Retina (tissue), 1 donor: ENCODE data around the gene ZNF608.

Experiments
- DNase-seq: peaks from one replicate; pipeline ENCODE4 v3.0.0-alpha.2; 2016

Gene ZNF608

DNA sequence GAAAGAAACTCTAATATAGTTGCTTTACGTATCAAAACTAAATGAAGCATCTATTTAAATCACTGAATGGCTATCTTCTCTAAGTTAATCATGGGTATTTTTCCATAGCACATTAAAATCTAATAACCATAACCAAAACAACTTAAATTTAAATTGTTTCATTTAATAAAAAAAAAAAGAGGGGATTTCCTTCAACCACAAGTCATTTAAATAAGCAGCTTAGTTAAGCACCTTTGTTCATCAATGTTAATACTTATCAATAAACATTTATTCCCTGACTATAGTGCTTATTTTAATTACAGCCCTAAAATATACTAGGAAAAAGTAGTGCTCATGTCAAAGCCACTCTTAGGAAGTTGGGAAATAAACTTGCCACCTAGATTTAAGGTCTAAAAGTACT, 30.3 kb downstream of the ZNF608 start:
- DNase-seq: no peak

DNA sequence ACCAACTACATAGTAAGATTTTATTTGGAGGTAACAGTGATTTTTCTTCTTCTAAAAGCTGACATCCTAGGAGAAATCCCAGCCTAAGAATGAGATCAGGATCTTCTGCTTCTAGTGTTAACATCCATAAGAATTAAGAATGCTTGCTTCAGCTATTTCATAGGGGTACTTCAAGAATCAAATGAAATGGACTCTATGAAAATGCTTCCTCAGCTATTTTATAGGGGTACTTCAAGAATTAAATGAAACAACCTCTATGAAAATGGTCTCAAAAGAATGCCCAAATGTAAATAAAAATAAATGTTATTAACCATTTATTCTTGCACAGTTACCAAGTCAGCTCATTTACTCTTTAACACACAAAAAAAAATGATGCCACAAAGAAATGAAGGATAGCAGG, 31.5 kb downstream of the ZNF608 start:
- DNase-seq: no peak

DNA sequence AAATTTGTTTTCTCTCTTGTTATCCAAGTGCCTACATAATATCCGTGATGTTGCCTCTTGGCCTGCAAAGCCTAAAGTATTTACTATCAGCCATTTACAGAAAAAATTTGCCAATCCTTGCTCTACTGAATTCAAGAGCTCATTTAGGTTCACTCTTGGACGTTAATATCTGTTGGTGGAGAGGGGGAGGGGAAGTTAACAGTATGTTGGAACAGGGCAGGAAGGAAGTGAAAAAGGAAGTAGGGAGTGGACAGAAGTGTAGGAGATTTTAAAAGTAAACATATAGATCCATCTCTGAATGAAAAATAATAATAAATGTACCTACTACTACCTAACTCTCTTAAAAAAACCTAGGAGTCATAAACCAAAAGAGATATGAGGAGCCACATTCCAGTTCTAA, 32.8 kb downstream of the ZNF608 start:
- DNase-seq: no peak

DNA sequence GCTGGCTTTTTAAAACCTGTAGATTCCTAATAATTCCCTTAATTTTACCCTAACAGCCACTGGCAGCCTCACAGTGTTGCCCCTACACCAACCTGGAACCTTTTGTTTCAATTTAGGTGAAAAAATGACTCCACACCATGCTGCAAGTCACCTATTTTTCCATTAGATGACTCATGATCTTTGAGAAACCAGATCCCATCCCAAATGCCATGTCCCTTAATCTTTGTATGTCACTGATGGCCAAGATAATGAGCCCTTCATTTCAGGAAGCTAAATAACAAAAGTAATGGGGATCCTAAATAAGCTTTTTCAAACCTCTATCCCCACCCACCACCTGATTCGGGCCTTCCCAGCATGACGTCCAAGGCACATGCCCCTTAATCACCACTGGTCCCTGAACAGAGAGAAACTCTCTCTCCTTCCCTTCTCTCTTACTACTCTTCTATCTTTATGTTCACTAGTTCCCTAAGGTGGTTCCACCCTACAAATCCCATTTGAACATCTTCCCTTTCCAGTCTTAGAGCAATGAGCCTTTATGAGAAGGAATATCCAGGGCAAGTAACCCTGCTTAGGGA, 33.6 kb downstream of the ZNF608 start:
- no peak for DNase-seq

DNA sequence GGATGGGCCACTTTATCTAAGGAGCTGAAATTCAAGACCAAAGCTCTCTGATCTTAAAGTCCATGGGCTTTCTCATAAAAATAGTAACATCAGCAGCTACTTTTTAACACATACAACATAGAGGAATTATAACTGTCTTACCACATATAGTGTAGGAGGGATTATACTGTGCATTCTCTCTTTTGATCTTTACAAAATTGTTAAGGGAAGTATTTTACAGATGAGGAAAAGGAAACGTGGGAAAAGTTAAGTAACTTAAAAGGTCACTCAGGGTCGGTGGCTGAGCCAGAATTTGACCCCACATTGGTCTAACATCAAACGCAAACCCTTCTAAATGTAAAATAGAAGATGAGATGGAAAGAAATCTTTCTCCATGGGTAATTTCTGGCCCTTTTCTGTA, 38.4 kb downstream of the ZNF608 start:
- no peak for DNase-seq

DNA sequence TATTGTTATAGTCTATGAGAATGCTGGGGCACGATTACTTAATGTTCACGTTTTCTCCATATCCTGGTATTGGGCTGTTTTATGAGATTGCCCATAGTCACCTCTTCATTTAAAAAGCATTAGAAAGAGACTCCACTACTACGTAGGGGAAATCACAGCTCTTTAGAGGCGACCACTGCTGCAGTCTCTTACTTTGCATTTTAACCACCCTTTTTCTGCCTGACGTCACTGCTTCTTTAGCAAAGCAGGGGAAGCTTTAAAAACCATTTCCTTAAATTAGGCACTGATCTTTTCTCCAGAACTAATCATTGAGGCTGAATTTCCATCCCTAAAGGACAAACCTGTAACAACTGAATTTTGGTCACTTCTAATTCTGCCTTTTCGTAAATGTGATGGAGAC, 38.9 kb downstream of the ZNF608 start:
- DNase-seq: no peak

DNA sequence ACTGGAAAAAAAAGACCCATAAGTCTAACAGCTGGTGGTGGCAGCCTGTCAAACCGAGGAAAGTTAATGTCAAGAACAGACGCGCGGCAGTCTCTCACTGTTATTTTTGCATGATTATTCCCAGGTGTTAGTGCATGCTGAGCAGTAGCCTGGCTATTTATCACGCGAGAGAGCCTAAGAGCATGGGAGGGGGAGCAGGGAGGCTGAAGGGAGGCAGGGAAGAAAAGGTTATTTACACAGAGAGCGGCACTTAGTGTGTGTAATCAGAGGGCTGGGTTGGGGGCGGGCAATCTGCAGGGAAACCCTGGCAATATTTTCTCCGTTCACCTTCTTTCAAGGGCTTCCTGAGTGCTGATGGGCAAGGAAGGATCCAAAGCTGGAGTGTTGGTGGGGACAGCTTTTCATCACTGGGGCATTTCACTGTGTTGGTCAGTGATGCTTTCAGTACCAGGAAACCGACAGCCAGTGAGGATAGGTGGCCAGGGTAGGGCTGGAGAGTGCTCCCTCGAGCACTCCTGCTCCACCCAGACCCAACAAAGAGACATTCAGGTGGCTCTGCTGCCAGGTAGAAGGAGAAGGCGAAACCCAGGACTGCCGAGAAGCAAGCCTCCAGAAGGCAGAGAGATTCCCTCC, 39.6 kb downstream of the ZNF608 start:
- peak; percentile 70 for DNase-seq

DNA sequence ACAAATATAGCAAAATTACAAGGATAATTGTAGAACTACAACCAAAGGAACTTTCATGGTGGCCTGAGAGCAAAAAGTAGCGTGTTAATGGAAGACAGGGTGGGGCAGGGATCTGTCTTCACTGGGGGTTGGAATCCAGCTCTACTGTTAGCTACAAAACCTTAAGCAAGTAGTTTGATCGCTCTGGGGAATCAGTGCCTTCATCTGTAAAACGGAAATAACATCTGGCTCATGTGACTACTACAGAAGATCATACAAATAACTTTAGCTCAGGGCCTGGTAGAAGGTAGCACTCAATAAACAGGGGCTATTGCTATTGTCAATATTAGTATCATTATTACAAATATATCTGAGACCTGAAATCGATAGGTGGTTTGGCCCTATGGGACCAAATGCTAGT, 40.4 kb downstream of the ZNF608 start:
- DNase-seq: no peak

DNA sequence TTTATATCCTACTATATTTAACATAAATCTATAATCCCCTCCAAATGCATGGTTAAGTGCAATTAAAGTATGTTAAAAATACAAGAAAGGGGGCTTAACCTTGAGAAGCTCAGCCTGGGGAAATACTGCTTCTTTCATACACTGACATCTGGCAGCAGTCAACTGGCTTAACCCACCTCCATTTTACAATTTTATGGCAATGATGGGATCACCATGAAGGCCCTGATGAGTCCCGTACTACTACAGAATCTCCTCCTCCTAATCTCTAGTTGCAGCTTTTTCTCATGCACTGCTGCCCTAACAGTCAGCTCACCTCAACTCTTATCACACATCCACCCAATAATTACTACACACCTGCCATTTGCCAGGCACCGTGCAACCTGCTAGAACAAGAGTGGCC, 40.9 kb downstream of the ZNF608 start:
- no peak for DNase-seq

DNA sequence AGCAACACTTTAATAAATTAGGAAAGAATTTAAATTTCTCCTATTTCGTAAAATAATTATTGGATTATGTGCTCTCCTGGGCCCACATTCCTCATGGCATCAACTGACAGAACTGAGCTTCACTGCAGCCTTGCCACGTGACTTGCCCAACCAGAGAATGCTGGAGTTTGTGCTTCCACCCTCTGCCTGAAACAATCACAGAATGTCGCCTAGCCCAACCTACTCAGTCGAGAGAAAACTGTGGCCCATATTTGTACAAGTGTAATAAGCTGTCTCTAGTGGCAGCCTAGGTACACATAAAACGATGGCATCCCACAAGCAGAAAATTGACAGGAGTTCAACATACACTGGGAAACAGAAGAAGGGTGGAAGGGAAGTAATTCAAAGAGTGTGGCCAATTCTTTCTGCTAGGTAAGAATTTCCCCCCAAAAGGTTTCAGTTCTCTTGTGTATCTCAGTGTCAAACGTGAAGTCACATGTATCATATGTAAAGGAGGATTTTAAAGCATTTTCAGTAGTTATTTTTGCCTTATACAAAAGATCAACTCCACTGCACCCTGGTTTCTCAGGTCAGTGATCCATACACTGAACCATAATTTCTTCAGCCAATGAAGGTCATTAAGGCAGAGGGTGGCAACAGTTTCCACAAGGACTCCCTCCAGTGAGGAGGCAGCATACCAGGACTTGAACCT, 41.7 kb downstream of the ZNF608 start:
- no peak for DNase-seq

DNA sequence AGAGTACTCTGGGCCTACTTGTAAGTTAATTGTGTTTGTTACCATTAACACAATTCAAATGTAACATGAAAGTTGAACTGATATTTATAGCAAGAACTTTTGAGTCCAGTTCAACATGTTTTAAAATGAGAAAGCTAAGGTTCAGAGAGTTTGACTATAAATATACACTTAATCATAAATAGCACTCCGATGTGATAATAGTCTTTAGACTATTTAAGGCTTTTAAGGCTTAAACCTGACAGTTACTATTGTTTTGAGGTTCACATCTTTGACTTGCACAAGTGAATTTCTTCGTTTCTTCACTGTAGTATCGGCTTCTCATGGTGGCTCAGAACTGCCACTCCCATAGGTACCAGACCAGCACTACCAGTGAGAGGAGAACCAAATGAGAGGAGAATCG, 42.4 kb downstream of the ZNF608 start:
- no peak for DNase-seq

DNA sequence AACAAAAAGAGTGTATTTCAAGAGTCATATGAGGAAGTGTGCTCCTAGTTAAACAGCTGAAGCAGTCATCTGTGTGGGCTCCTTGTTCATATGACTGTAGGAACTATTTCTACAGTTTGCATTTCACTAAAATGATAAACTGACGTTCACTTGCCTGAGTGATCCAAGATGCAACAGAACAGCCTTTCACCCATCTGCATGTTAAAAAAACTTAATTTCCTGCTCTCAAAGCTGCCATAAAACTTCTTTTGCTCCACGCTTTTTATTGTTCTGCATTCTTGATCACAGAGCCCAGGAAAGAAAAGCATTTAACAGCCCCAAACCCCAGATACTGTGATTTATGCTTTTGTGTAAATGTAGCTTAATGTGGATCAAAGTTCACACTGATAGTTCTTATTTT, 43.9 kb downstream of the ZNF608 start:
- DNase-seq: no peak

DNA sequence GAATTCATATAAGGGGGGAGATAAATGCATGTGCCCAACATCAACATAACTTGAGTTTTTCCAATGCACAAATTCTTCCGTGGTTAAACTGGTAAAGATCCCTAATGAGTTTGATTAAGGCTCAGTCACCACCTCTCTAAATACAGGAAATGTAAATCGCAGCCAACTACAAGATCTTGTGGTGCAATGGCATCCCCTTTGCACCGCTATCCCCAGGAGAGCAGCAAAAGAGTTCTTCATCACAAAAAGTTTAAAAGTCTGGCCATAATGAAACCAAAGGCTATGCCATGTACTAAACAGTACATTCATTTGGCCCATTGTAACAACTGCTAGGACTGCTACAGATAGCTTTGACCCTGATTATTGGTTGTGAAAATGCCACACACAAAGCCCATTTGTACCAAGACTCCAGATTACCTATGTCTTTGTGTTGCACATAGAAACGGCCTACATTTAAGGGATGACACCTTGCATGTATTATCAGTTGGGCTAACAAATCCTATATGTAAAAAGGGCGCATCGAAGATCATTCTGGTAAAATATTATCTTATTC, 44.5 kb downstream of the ZNF608 start:
- DNase-seq: no peak

DNA sequence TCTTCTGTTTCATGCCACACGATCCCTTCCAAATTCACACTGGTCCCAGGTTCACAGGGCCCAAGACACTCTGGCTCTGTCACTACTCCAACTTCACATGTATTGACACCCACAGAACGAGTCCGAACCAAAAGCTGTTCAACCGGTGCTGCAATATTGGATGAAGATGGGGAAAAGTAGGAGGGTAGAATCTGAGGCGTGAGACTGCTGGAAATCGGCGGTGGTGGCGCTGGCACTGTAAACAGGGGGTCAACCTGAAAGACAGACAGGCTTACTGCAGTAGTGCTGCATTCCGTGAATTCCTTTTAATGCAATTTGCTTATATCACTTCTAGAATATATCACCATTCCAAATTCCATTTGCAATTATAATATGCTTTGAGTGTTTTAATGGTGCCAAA, 45.4 kb downstream of the ZNF608 start:
- DNase-seq: no peak

DNA sequence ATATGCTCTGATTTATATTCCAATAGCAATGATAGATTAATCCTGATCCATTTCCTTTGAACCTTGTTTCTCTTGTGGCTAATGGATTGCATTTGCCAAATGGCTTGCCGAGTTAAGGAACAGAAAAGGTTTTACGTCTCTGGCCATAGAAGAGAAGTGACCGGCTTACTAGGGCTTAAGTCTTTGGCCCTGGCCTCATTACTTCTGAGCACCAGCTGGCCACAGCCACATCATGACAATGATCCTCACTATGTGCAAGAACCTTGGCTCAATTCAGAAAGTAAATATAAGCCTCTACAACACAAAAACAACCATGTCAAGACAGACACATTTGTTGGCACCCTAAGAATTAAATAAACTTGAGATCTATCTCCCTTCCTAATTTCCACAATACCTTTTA, 46.1 kb downstream of the ZNF608 start:
- DNase-seq: no peak

DNA sequence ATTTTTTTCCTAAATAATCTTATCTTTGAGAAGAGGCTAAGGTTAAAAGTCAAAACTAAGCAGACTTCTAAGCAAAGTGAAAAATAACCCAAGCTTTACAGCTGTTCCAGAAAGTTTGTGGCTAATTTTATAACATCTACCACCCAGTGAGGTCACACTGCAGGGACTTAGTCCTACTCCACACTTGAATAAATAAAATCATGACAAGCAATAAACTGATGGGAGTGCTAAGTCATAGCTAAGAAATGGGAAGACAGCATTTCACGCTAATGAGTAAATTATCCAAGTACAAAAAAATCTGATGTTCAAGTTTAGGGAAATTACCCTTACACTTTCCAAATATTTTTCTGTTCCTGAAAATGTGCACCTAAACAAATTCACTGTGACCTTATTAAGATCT, 47.7 kb downstream of the ZNF608 start:
- DNase-seq: no peak

DNA sequence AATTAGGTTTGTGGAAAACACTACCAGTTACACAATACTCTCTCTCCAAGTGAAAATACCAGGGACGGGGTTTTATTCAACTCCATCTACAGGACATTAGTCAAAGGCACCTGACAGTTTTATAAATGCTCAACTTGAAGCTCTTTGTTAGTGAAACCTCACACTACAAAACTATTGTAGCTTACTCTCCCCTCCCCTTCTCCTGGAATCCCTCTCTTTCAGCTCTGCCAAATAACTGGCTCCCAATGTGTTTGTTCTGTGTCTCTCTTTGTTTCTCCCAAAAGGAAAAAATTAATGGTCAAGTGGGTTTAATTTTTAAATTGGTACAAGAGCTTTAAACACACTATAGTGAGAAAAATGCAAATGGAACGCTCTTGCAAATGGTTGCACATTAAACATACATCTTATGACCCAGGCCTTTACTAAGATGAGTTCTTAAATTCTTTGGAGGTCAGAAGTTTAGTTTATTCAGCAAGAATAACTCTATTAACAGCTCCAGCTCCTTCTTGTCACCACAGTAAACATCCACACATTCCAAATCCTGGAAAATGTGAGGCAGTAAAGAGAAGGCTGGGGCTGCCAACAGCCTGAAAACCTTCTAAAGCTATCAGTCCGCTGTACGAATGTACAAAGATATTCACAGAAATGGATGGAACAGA, 48.4 kb downstream of the ZNF608 start:
- DNase-seq: no peak

DNA sequence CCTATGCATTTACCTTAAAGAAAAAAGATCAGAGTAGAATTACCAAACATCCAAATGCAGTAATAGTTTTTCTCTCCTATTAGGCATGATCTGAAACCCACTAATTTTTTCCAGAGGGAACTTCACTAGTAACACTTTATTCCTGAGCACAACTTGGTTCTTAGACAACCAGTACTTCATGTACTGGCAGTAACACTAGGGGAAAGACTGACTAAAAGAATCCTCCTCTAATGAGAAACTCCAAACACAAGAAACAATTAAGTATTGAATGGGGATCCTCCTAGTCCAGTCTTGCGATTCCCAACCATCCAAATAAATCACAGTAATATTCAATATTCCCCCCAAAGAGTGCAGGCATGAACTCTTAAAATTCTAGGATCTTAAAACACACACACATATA, 48.9 kb downstream of the ZNF608 start:
- no peak for DNase-seq

DNA sequence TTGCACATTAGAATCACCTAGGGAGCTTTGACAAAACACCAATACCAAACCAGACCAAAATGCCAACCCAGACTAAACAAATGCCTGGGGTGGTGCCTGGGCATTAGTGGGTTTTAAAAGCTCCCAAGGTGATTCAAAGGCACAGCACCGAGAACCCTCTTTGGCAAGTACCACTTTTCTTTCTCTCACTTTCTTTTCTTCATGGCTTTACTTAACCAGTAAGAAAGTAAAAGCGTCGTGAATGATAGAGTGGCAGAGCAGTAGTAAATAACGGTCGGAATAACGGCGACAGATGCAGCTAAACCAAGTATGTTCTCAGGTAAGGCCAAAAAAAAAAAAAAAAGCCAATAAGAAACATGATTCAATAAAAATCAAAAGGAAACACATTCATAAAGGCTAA, 49.5 kb downstream of the ZNF608 start:
- no peak for DNase-seq
